ENCODE measurements around the gene OSCP1. TPM values are rescaled to one million over a fixed set of nuclear protein-coding genes. Genes with fewer than 3 reads are reported as not detected.

Gene OSCP1
- polyA plus RNA-seq, 1 of the 3 experiments (the other 2 are of a cell fraction), result 11.9 TPM

- DNase-seq, result peak; percentile 57
- H3K27ac ChIP-seq (ENCODE audit: low read depth in 2 of 2, low read length in 1 of 2), result 0 out of 4 replicates have a peak overlapping the region, but pooled peaks of 1 of the 2 experiments have one; percentile 31
- peaks cover 0 to 4% of the 10 kb centered on the region in 2 experiments for H3K36me3 ChIP-seq (replicated peaks in 1 of 2; ENCODE audit: control insufficient read depth in 1 of 2, insufficient read depth in 2 of 2, low read length in 1 of 2)
- peaks cover 0 to 8% of the 10 kb centered on the region in 2 experiments; a peak in 1 of 4 replicates for H3K4me1 ChIP-seq (ENCODE audit: control insufficient read depth in 1 of 2, insufficient read depth in 2 of 2, low read depth in 1 of 2, low read length in 1 of 2)
- H4K20me1 ChIP-seq (ENCODE audit: insufficient read depth), result no peaks in the 10 kb centered on the region
- POLR2A ChIA-PET, result interaction anchor here (0.5 to 2.8 kb wide), 2 partner anchors 15 to 1076 kb away, joined by 3 to 22 read pairs; partner anchors contain the start of gene MRPS15
- H3K4me3 ChIP-seq (ENCODE audit: low read depth in 2 of 2, low read length in 1 of 2), result no peak overlapping the region
- H3F3A ChIP-seq (replicated peaks; ENCODE audit: insufficient read depth), result peaks cover 4% of the 10 kb centered on the region
- H3K4me2 ChIP-seq, result 0 out of 2 replicates have a peak overlapping the region, but pooled peaks have one; percentile 91
- WGBS (ENCODE audit: low lambda C conversion rate), result 95% methylated on average over 4 of the region's 4 CpGs
- CTCF ChIA-PET, result interaction anchor here (0.9 to 2.1 kb wide), 10 partner anchors 9 to 258 kb away, joined by 3 to 8 read pairs (median 4); no protein-coding TSS in a partner anchor
- no peak overlapping the region for H2AFZ ChIP-seq (ENCODE audit: low read depth)
- no peaks in the 10 kb centered on the region for H3K27me3 ChIP-seq (ENCODE audit: insufficient read depth)
- H3K79me2 ChIP-seq (ENCODE audit: insufficient read depth), result peaks cover 7% of the 10 kb centered on the region
- no peaks in the 10 kb centered on the region for H3K9me3 ChIP-seq
- TF ChIP-seq CTCF (IDR thresholded peaks at IDR 0.05) (no peak), MXI1 (IDR thresholded peaks at IDR 0.05; ENCODE audit: low read depth, low read length) (no peak), TEAD4 (IDR thresholded peaks at IDR 0.05; ENCODE audit: borderline replicate concordance, insufficient read depth) (no peak), RCOR1 (IDR thresholded peaks at IDR 0.05; ENCODE audit: low read length) (no peak), CHD2 (IDR thresholded peaks at IDR 0.05; ENCODE audit: low read length, partially characterized antibody) (no peak), RFX5 (IDR thresholded peaks at IDR 0.05; ENCODE audit: low read length) (no peak), REST (IDR thresholded peaks at IDR 0.05; ENCODE audit: low read depth, low read length) (no peak), MAX (IDR thresholded peaks at IDR 0.05; ENCODE audit: low read depth) (no peak), EZH2phosphoT487 (IDR thresholded peaks at IDR 0.05; ENCODE audit: borderline replicate concordance, low read depth) (no peak), POLR2AphosphoS5 (IDR thresholded peaks at IDR 0.05; ENCODE audit: low read depth, low read length) (no peak), TCF12 (IDR thresholded peaks at IDR 0.05) (no peak), FOXJ3 (CRISPR knock-in tag; IDR thresholded peaks at IDR 0.05) (no peak), RAD21 (IDR thresholded peaks at IDR 0.05; ENCODE audit: low read length) (no peak), SMC3 (IDR thresholded peaks at IDR 0.05; ENCODE audit: low read depth, low read length) (no peak), FOXM1 (IDR thresholded peaks at IDR 0.05; ENCODE audit: low read depth) (no peak), MEF2A (IDR thresholded peaks at IDR 0.05; ENCODE audit: borderline replicate concordance, low read depth) (no peak), SIN3A (IDR thresholded peaks at IDR 0.05; ENCODE audit: borderline replicate concordance, low read depth, low read length) (no peak), FOSL2 (IDR thresholded peaks at IDR 0.05; ENCODE audit: borderline replicate concordance, low read depth) (no peak)
- no peaks in the 10 kb centered on the region for H3K9me2 ChIP-seq
- H3K9ac ChIP-seq, result no peak overlapping the region
Measured at GRCh38 chr1:36448530-36449056, 1.7 kb downstream of the OSCP1 start.

Measured in SK-N-SH (cell line).